GF-D8 (cell line): ENCODE measurements around the gene TMEM181.
"Not testable (repeated sequence)": the region's sequence is repeated elsewhere in the genome, so short reads cannot be mapped to it uniquely, and the experiment has no call there.

Source experiments
- DNase-seq: peaks from one replicate; lab custom pipeline; 2025; lab: John Stamatoyannopoulos, UW

TMEM181 gene

GRCh38 chr6:158596861-158597260 is 37.0 kb downstream of the TMEM181 start:
- no peak for DNase-seq

DNA sequence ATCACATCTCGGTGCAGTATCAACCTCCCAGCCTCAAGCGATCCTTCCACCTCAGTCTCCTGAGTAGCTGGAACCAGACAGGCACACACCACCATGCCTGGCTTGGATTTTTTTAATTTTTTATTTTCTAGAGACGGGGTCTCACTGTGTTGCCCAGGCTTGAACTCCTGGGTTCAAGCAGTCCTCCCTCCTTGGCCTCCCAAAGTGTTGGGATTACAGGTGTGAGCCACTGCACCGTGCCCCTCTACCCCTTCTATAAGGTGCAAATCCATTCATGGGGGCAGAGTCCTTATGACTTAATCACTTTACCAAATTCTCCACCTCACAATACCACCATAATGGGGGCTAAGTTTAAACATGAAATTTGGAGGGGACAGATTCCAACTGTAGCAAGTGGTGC is 37.7 kb downstream of the TMEM181 start:
- DNase-seq: no peak

- DNase-seq: no peak
These were observed 39.7 kb downstream of the TMEM181 start for GRCh38 chr6:158599635-158600034.

DNA sequence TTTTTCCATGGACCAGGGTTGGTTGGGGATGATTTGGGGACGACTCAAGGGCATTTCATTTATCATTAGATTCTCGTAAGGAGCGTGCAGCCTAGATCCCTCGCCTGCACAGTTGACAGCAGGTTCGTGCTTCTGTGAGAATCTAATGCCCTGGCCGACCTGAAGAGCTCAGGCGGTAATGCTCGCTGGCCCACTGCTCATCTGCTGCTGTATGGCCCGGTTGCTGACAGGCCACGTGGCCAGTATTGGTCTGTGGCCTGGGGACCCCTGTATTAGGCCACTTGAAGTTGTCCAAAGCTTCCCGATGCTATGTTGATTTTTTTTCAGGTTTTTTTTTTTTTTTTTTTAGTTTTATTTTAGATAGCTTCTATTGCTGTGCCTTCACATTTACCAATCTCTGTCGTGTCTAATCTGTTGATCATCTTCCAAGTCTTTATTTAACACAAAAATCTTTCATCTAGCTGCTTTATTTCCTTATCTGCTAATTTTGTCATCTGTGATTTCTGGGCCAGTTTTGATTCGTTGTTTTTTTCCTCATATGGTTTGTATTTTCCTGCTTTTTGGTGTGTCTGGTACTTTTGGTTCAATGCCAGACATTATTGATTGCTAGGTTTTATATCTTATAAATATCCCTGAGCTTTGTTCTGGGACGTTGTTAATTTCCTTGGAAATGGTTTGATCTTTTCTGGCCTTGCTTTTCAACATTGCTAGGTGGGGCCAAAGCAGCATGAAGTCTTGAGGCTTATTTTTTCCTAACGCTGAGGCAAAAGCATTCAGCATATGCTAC is 43.6 kb downstream of the TMEM181 start:
- DNase-seq: no peak

DNA sequence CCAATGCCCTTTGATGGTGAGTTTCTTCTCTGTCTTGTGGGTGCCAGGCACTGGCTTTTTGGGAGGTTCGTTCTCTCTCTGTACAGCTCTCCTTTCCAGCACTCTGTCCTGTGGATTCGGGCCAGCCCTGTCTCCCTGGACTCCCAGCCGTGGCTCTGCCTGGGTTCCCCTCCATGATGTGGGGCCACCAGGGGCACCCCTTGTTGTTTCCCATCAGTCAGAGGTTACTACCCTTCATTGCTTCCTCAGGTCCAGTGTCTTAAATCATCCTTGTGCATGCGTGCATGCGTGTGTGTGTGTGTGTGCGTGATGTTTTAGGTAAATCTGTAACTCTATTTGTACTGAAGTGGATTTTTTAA is 44.1 kb downstream of the TMEM181 start:
- DNase-seq: no peak

DNA sequence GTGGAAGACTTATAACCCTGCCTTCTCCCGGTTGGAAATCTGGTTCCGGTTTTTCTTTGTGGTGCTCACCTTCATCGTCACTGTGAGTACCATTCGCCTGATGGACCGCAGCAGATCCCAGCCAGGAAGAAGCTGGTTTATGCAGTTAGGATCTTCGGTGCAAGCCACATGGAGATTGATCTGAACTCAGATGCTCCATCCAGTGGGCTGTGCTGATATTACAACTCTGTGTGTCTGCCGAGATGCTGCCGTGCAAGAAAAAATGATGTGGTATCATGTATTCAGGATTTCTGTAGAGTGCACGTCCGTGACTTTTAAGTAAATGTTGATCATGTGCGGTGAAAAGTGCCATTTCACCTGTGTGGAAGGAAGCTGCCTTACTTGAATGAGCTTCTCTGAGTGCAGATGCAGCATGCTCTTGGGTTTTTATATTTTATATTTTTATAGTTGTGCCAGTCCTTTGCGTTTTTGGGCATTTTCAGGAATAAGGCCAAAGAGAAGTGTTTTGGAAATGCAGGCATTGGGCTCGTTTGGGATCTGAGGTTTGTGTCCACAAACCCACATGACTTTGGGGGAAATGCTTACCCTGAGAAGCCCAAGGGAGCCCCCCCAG is 45.5 kb downstream of the TMEM181 start:
- no peak for DNase-seq

DNA sequence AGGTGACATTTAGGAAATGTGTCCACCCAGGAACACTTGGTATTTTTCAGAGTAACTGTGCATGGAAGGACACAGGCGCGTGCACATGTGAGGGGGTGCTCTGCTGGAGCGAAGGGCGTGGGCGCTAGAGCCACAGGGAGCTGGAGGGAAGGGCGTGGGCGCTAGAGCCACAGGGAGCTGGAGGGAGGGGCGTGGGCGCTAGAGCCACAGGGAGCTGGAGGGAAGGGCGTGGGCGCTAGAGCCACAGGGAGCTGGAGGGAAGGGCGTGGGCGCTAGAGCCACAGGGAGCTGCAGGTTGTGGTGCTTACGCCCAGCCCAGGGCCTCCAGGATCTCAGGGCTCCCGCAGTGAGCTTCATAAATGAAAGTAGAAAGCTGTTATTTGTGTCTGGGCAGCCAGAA is 46.1 kb downstream of the TMEM181 start:
- DNase-seq: not testable (repeated sequence)

GRCh38 chr6:158606935-158607334 is 47.0 kb downstream of the TMEM181 start:
- no peak for DNase-seq

DNA sequence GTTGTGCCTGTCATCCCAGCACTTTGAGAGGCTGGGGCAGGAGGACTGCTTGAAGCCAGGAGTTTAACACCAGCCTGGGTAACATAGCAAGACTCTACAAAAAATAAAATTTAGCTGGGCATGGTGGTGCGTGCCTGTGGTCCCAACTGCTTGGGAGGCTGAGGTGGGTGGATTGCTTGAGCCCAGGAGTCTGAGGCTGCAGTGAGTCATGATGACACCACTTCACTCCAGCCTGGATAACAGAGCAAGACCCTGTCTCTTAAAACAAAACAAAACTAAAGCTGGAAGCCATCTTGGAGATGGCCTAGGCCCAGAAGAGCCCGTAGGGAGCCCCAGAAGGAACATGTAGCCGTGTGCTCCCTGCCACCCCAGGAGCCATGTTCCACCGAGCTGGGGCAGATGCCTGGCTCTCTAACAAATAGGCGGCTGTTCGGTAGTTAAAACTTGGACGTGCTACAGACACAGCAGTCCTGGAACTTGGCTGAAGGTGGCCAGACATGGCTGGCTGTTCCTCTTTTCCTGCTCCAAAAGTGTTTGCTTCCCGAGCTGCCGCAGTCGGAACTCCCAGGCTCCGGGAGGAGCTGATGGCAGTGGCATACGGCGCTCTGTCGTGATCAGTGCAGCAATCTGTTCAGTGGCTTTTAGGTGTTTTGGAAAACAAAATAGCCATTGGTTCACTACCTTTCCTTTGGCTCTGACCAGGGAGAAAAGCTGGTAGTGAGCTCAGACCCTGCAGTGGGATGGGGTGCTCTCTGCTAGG is 47.7 kb downstream of the TMEM181 start:
- no peak for DNase-seq

DNA sequence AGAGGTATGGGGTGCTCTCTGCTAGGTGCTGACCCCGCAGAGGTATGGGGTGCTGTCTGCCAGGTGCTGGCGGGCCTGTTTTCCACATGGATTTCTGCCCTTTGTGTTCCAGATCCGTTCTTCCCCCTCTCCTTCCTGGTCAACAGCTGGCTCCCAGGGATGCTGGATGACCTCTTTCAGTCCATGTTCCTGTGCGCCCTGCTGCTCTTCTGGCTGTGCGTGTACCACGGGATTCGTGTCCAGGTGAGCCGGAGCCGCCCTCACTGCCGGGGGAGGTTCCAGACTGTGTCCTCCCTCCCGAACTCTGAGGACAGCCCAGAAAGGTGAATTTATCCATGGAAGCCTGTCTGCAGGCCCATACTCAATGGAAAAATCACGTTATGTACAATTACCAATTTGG is 48.3 kb downstream of the TMEM181 start:
- DNase-seq: no peak

DNA sequence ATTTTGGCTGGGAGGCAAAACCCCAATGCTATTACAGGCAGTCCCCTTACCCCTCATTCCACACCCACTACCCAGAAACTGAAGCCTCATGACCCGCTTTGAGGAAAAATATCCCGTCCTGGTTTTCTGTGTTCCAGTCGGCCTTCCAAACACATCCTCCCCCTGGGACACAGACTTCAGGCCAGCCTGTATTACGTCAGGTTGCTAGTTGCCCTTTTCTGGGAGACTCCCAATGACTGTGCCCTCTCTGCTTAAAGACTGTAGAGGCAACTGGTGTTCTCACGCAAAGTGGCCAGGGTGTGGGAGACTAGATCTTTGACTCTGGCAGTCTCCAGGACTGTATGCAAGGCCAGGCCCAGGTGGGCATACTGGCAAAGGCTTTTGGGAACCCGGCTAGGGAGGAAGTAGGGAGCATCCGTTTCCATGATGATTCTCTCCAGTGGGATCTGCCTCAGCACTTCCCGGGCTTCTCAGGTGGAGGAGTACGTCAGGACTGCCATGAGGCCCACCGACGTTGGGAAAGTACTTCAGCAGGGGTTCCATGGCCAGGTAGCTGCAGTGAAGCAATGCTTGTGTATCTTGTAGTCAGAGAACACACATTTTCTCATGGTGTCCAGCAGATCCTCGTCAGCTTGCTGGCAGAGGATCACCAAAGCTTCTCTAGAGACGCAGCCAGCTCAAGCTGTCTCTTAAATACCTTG is 49.7 kb downstream of the TMEM181 start:
- DNase-seq: no peak

GRCh38 chr6:158610319-158610968 is 50.6 kb downstream of the TMEM181 start:
- DNase-seq: no peak

DNA sequence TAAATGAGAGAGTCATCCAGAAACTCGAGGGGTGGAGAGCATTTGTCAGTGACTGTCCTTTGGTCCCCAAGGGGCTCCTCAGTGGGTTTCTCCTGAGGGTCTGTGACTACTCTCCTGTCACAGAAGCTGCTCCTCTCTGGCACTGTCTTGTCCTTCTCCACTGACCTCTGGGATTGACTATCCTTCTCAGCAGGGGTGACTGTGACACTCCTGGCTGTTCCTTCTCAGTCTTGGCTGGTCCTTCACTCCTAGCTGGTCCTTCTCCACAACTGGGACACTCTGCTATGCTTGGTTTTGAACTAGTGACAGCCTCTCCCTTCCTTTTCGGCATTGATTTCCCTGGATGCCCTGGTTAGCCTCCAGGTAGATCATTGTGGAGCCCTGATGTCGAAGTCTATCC is 51.1 kb downstream of the TMEM181 start:
- no peak for DNase-seq

DNA sequence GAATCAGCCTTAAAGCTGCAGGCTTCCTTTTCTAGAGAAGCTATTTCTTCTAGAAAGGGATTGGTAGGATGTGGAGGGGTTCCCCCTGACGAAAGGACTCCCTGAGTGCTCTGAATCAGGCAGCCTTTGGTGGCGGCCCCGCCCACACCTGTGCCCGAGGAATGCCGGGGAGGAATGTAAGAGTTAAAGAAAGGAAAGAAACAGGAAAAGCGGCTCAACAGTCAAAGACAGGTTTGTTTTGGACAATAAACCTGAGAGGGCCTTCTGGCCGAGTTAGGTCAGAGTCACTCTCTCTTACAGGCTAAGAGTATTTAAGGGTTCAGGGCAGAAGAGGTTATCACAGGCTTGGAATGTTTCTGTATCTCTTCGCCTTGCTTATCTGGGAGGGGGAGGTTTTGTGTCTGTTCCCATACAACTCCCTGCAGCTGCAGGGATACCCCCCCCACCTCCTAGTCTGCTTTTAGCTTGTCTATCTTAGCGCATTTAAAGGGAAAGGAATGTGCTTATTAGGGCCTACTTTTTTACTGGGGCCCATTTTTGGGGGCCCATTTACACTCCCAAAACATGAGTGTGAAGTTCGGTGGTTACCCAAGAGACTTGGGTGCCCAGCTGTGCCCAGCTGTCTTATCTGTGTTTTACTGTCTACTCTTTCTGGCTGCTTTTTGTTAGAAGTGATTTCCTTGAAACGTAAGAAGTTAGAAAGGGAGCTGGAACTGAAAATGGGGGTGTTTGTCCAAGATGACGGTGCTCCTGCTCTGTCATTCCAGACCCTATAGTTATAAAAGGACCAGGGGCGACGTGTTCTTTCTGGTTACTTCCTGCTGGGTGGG is 51.9 kb downstream of the TMEM181 start:
- DNase-seq: no peak

GRCh38 chr6:158614606-158615005 is 54.7 kb downstream of the TMEM181 start:
- DNase-seq: not testable (repeated sequence)

DNA sequence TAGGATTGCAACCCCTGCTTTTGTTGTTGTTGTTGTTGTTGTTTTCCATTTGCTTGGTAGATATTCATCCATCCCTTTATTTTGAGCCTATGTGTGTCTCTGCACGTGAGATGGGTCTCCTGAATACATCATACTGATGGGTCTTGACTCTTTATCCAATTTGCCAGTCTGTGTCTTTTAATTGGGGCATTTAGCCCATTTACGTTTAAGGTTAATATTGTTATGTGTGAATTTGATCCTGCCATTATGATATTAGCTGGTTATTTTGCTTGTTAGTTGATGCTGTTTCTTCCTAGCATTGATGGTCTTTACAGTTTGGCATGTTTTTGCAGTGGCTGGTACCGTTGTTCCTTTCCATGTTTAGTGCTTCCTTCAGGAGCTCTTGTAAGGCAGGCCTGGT is 58.4 kb downstream of the TMEM181 start:
- DNase-seq: not testable (repeated sequence)

DNA sequence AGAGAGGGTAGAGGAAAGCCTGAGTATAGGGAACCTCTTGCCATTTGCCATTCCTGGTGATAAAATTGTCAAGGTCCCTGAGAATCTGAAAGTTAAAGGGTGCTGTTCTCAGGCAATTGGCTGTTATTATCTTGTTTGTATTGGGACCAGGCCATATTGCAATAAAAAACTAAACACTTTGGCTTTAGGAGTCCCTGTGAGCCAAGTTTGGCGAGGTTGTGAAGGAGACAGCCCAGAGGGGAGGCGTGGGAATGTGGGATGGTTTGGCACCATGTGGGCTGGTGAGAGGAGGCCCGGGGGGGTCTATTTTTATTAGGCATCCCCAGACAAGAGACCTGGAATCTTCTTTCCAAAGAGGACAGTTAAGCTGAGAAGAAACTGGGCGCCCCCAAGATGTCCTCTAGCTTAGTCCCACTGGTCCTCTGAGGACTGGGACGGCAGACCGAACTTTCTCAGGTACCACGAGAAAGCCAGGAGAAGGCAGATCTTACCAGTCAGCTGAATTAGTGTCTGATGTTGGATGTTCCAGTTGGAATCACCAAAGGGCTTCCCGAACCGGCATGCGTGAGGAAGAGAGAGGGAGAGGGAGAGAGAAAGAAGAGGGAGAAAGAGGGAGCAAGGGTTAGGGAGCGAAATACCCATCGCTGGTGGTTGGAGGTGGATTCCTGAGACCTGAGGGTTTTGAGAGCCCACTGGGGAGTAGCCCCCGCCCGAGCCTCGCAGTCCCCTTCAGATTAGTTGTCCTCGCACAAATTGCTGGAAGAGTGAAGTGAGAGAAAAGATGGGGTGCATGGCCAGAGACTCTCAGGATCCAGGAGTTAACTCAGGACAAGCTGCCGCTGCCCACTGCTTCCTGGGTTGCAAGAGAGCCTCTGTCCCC is 60.3 kb downstream of the TMEM181 start:
- DNase-seq: no peak

GRCh38 chr6:158620963-158621693 is 61.2 kb downstream of the TMEM181 start:
- DNase-seq: no peak
